Coronary artery (tissue), 2 donors: ENCODE measurements around the gene MMP2.

Experiments used
- DNase-seq: peaks from one replicate; pipeline ENCODE4 v3.0.0-alpha.2; 2017; ENCODE audit warnings: low spot score
- H3K27ac ChIP-seq, 2 donors: fragments of 200-600 bp; sonication (generic); one replicate each; pipeline ENCODE4 v1.5.1; 2016 to 2019
- H3K4me3 ChIP-seq: fragments of 200-600 bp; sonication (generic); 2 replicates; pipeline ENCODE4 v1.5.1; 2016; ENCODE audit warnings: mild to moderate bottlenecking, moderate library complexity
- CTCF ChIP-seq: fragments of 200-600 bp; sonication (generic); IDR thresholded peaks from one replicate; pipeline ENCODE4 v1.5.1; 2019; ENCODE audit warnings: antibody characterized with exemption

MMP2 gene

DNA sequence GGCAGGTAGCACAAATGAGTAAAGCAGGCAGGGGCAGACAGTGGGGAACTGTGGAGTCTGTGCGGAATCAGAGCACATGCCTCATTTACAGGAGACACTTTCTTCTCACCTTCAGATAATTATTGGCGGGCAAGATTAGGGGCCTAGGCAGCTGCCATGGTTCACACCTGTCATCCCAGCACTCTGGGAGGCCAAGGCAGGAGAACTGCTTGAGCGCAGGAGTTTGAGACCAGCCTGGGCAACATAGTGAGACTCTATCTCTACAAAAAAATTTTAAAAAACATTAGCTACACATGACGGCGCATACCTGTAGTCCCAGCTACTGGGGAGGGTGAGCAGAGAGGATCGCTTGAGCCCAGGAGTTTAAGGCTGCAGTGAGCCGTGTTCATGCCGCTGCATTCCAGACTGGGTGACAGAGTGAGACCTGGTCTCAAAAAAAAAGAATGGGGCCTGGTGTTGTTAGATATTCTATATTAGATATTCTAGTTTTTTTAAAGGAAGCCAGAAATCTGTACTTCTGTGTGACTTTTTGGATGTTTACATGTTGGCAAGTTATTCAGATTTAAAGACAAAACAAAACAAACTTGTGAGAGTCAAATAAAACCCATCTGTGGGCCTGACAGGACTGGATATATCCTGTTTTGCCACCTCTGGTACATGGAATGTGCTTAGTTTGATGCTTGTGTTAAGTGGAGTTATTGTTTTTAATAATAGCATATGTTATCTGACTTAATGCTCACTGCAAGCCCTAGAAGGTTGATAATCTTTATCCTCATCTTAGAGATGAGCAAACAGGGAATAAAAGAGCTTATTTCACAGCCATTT, 24.9 kb downstream of the MMP2 start:
- Histone ChIP-seq H3K4me3 (no peak overlapping the region), H3K27ac (peak overlapping the region in 1 of 2 donors; percentile 48)
- no peak for DNase-seq
- TF ChIP-seq CTCF = no peak

DNA sequence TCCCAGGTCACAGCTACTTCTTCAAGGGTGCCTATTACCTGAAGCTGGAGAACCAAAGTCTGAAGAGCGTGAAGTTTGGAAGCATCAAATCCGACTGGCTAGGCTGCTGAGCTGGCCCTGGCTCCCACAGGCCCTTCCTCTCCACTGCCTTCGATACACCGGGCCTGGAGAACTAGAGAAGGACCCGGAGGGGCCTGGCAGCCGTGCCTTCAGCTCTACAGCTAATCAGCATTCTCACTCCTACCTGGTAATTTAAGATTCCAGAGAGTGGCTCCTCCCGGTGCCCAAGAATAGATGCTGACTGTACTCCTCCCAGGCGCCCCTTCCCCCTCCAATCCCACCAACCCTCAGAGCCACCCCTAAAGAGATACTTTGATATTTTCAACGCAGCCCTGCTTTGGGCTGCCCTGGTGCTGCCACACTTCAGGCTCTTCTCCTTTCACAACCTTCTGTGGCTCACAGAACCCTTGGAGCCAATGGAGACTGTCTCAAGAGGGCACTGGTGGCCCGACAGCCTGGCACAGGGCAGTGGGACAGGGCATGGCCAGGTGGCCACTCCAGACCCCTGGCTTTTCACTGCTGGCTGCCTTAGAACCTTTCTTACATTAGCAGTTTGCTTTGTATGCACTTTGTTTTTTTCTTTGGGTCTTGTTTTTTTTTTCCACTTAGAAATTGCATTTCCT, 26.5 kb downstream of the MMP2 start:
- Histone ChIP-seq H3K27ac (no peak overlapping the region), H3K4me3 (no peak overlapping the region)
- no peak for TF ChIP-seq CTCF
- no peak for DNase-seq

- no peak for DNase-seq
- no peak overlapping the region for H3K27ac ChIP-seq
- no peak for TF ChIP-seq CTCF
These were observed 27.1 kb downstream of the MMP2 start for GRCh38 chr16:55506083-55506482.

DNA sequence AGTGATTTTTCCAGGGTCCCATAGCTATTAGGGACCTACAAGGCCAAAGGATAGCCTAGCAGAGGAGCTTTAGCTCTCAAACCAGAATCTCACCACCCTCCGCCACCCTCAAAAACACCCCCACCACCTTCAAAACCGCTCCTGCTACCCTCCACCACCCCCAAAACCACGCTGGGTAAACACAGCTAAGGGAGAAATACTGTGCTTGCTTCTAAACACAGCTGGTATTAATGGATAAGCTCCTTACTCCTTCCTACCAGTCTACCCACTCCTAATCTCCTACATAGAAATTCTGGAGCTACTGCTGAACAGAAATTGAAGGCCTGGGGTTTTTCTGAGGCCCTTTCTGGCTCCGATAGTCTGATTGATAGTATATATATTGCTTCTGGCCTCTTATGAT, 27.7 kb downstream of the MMP2 start:
- H3K27ac ChIP-seq = no peak overlapping the region
- no peak for TF ChIP-seq CTCF
- DNase-seq = no peak
- H3K4me3 ChIP-seq = no peak overlapping the region

More at GRCh38 chr16:55506083-55506482, 27.1 kb downstream of the MMP2 start:
- no peak overlapping the region for H3K4me3 ChIP-seq

- TF ChIP-seq CTCF = no peak
- Histone ChIP-seq H3K27ac (peak overlapping the region in 1 of 2 donors; percentile 83), H3K4me3 (peak overlapping the region; percentile 87)
- no peak for DNase-seq
These were observed 29.4 kb downstream of the MMP2 start for GRCh38 chr16:55508271-55508921.

GRCh38 chr16:55508941-55509931, 30.2 kb downstream of the MMP2 start, which contains the start of gene LPCAT2:
LPCAT2 (plus strand) TSS chr16:55509072; CDS start chr16:55509182, 110 bp downstream.
- DNase-seq = no peak
- no peak for TF ChIP-seq CTCF
- Histone ChIP-seq H3K27ac (peak within 1 kb of the TSS in 1 of 2 donors; percentile 83), H3K4me3 (peak within 1 kb of the TSS; percentile 87)
